Spleen (tissue), 7 donors: ENCODE data around the gene POLL.

ENCODE experiments used
- POLR2A ChIP-seq, 3 donors: fragments of 450-650 bp; IDR thresholded peaks; one replicate each; pipeline ENCODE4 v1.5.1; 2017; ENCODE audit warnings: antibody characterized with exemption in 3 of 3, mild to moderate bottlenecking in 1 of 3
- TF ChIP-seq, protein P1 (sequence below), 11 experiments: fragments of 200-600 bp in 7 of 11; fragments of 450-650 bp in 4 of 11; sonication (generic) in 4 of 11; IDR thresholded peaks in 8 of 11; conservative IDR thresholded peaks in 3 of 11; 1 replicate in 7 of 11; 2 replicates in 4 of 11; pipeline versions ENCODE4 v1.4.0 to v1.8.0; 2016 to 2021; ENCODE audit warnings: antibody characterized with exemption in 11 of 11, inconsistent platforms in 4 of 11, mild to moderate bottlenecking in 1 of 11
- donor health status: DM: no; HTN: no; CAD: no; lungs with moderate emphysema.
- donor health status: DM: no; HTN: no; CAD: no.
- donor health status: DM: no; HTN: no; CAD: no.

DNA sequence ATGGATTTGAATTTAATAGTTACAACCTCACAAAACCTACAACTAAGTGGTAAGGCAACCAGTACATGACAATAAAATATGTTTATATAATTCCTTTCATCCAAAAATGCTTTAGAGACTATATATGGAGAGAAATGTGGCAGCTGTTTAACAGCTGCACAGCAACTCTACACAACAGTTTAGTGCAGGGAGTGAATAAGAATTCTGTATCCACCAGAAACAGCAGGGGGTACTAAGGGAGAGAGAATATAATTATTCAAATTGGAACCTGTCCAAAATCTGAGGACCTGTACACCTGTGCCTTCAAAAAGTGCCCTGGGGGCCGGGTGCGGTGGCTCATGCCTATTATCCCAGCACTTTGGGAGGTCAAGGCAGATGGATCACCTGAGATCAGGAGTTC is 49.6 kb downstream of the POLL start:
- TF ChIP-seq, protein P1, sequence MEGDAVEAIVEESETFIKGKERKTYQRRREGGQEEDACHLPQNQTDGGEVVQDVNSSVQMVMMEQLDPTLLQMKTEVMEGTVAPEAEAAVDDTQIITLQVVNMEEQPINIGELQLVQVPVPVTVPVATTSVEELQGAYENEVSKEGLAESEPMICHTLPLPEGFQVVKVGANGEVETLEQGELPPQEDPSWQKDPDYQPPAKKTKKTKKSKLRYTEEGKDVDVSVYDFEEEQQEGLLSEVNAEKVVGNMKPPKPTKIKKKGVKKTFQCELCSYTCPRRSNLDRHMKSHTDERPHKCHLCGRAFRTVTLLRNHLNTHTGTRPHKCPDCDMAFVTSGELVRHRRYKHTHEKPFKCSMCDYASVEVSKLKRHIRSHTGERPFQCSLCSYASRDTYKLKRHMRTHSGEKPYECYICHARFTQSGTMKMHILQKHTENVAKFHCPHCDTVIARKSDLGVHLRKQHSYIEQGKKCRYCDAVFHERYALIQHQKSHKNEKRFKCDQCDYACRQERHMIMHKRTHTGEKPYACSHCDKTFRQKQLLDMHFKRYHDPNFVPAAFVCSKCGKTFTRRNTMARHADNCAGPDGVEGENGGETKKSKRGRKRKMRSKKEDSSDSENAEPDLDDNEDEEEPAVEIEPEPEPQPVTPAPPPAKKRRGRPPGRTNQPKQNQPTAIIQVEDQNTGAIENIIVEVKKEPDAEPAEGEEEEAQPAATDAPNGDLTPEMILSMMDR (IDR thresholded peaks at IDR 0.05 in 8 of 11, conservative IDR thresholded peaks at IDR 0.05 in 3 of 11) = no peak
- no peak for TF ChIP-seq POLR2A (IDR thresholded peaks at IDR 0.05)
